ENCODE data around the gene PIK3R1. TPM values are rescaled to one million over a fixed set of nuclear protein-coding genes. Genes with fewer than 3 reads are reported as not detected.

Gene PIK3R1
- polyA plus RNA-seq, 3 donors = 77.7 to 90.2 (median 85.2) TPM

DNA sequence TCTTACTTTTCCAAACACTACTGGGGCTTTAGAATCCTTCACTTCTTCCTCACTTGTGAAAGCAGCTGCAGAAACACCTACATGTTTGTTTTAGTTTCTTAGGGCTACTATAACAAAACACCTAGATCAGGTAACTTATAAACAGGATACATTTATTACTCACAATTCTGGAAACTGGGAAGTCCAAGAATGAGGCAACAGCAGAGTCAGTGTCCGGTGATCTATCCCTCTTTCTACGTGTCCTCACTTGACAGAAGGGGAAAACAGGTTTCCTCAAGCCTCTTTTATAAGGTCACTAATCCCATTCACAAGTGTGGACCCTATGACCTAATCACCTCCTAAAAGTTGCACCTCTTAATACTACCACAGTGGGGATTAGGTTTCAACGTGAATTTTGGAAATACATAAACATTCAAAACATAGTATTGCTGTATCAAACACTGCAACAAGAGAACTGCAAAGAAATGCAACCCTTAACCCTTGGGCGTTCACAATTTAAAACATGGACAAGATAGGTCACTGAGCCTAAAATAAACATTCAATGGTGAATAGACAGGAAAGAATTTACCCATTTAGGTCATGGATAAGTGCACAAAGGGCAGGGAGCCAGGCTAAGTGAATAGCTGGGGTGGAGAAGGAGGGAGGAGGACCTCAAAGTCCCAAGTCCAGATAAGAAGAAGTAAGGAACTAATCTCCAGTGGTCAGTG lies 104.3 kb downstream of the PIK3R1 start:
- DNase-seq (ENCODE audit: low read depth in 3 of 3, low spot score in 2 of 3) = no peak

GRCh38 chr5:68320413-68320986 lies 104.9 kb downstream of the PIK3R1 start:
- DNase-seq (ENCODE audit: low read depth in 3 of 3, low spot score in 2 of 3) = no peak

- no peak for DNase-seq (ENCODE audit: low read depth in 3 of 3, low spot score in 2 of 3)
Observed at GRCh38 chr5:68325065-68325580, 109.6 kb downstream of the PIK3R1 start.

DNA sequence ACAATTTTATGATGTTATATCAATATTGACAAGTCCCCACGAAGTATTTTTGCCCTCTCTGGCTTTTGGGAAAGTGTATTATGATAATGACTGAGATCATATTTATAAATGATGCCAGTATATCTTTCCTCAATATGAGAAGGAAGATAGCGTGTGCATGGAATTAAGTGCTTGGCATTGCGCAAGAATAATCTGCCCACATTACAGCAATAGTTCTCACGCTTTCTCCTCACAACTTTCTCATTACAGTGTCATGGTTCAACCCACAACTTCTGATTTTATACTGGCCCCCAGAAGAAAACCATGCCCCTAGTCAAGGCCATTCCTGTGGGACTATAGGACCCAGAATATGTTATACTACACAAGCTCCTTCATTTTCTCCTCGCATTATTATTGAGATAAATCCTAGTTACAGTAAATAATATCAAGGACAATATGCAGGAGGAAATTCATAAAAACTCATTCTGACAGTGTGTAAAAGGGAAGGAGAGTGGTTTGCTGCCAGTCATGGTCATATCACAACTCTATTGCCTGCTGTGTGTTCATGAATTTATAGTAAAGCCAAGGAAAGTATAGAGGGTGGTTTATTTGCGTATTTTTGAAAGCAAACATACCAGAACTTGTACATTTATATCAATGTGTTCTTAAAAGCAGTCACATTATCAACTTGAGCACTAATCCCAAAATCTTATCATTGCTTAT lies 114.1 kb downstream of the PIK3R1 start:
- no peak for DNase-seq (ENCODE audit: low read depth in 3 of 3, low spot score in 2 of 3)

DNA sequence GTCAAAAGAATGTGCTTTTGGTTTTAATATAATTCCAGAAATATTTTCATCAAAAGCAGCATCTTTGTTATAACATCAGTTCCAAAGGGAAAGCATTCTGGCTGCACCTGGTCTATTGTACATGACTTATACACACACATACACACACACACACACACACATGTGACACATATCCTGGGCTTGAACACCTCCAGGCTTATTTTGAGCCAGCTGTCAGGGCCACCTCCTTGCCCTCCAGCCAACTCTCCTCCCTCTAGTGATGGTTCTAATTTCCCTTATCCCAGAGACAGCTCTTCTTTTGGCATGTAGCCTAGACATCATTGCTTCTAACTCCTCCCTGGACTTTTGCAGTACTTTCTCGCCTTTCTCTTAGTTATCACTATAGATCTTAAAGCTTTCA lies 115.0 kb downstream of the PIK3R1 start:
- DNase-seq (ENCODE audit: low read depth in 3 of 3, low spot score in 2 of 3) = no peak

DNA sequence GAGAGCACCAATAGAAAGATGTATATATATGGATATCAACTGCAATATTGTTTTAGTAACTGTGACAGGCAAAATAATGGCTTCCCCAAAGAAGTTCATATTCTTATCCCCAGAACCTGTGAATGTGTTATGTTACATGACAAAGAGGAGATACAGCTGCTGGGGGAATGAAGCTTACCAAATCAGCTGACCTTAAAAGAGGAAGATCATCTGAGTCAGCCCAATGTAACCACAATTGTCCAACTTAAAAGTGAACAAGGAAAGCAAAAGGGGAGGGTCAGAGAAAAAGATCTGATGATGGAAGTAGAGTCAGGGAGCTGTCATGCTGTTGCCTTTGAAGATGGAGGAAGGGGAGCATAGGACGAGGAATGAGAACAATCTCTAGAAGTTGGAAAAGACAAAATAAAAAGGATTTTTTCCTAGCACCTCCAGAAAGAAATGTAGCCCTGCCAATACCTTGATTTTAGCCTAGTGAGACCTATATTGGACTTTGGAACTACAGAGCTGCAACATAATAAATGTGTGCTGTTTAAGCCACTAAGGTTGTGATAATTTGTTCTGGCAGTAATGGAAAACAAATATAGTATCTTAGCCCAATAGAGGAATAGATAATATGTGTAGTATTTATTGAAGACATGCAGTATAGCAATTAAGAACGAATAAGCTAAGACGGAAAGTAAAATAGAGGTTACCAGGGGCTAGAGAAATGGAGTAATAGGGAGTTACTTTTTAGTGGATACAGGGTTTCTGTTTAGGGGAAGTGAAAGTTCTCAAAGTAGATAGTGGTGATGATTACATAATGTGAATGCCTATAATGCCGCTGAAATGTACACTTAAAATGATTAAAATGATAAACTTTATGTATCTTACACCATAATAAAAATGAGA lies 115.9 kb downstream of the PIK3R1 start:
- no peak for DNase-seq (ENCODE audit: low read depth in 3 of 3, low spot score in 2 of 3)

GRCh38 chr5:68332080-68332451 lies 116.5 kb downstream of the PIK3R1 start:
- no peak for DNase-seq (ENCODE audit: low read depth in 3 of 3, low spot score in 2 of 3)

GRCh38 chr5:68332556-68332955 lies 117.0 kb downstream of the PIK3R1 start:
- DNase-seq (ENCODE audit: low read depth in 3 of 3, low spot score in 2 of 3) = no peak

- DNase-seq (ENCODE audit: low read depth in 3 of 3, low spot score in 2 of 3) = no peak
Observed at GRCh38 chr5:68333649-68334552, 118.3 kb downstream of the PIK3R1 start.

DNA sequence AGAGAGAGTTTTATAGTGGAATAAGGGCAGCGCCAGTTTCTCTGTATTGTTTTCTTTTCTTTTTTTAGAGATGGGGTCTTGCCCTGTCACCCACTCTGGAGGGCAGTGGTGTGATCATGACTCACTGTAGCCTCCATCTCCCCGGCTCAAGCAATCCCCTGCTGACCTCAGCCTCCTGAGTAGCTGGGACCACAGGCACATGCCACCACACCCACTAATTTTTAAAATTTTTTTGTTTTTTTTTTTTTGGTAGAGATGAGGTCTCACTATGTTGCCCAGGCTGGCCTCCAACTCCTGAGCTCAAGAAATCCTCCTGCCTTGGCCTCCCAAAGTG lies 119.0 kb downstream of the PIK3R1 start:
- no peak for DNase-seq (ENCODE audit: low read depth in 3 of 3, low spot score in 2 of 3)

- no peak for DNase-seq (ENCODE audit: low read depth in 3 of 3, low spot score in 2 of 3)
Observed at GRCh38 chr5:68335075-68335474, 119.5 kb downstream of the PIK3R1 start.

GRCh38 chr5:68336200-68336599 lies 120.6 kb downstream of the PIK3R1 start:
- DNase-seq (ENCODE audit: low read depth in 3 of 3, low spot score in 2 of 3) = no peak

DNA sequence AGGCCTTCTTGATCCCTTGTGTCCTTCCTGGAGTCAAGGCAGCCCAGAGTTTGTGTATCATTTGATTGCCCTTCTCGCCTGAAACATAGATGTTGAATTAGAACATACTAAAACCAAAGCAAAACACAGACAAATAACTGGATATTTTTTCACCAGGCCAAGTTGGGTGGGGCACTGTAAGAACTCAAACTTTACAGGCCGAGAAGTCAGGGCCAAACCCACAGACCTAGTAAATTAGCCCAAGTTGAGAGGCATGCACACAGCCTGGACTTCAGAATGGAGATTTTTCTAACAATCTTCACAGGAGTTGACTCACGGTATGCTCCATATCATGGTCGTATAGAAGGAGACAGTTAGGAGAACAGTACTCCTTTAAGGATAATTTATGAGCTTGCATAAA lies 121.7 kb downstream of the PIK3R1 start:
- DNase-seq (ENCODE audit: low read depth in 3 of 3, low spot score in 2 of 3) = no peak

GRCh38 chr5:68339921-68340321 lies 124.4 kb downstream of the PIK3R1 start:
- DNase-seq (ENCODE audit: low read depth in 3 of 3, low spot score in 2 of 3) = no peak

DNA sequence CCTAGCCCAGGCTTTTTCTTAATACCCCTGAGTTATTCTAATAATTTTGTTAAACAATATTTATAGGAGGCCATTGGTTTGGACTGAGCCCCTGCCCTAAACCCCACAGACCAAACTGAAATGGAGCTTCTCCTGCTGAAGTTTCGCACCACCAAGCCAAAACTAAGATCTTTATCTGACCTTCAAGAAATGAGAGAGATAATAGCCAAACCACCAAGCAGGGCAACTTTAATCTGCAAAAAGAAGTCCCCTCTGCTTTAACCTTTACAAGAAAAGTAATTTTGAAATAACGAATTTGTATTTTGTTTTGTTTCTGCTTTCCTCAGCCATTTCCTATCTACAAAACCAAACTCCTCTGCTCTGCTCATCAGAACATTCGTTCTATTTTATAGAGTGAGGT lies 125.5 kb downstream of the PIK3R1 start:
- DNase-seq (ENCODE audit: low read depth in 3 of 3, low spot score in 2 of 3) = no peak

GRCh38 chr5:68342693-68343092 lies 127.1 kb downstream of the PIK3R1 start:
- DNase-seq (ENCODE audit: low read depth in 3 of 3, low spot score in 2 of 3) = no peak

DNA sequence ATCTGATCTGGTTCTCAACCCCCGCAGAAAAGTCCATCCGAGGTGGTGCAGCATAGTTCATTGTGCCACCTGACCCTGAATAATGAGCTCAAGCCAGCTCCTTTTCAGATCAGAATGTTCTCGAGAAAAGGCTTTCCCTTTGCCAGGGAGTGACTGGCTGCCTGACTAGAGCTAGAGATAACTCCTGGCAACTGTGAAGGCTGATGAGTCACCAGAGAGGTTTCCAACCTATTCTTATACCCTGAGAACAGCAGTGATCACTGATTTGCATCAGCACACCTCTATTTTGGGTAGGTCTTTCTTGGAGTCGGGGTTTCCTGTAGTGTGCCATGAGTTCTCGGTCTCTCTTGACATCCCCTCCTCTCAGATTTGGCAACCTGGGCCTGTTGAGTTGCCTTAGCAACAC lies 127.9 kb downstream of the PIK3R1 start:
- no peak for DNase-seq (ENCODE audit: low read depth in 3 of 3, low spot score in 2 of 3)

GRCh38 chr5:68344447-68345111 lies 129.0 kb downstream of the PIK3R1 start:
- no peak for DNase-seq (ENCODE audit: low read depth in 3 of 3, low spot score in 2 of 3)

DNA sequence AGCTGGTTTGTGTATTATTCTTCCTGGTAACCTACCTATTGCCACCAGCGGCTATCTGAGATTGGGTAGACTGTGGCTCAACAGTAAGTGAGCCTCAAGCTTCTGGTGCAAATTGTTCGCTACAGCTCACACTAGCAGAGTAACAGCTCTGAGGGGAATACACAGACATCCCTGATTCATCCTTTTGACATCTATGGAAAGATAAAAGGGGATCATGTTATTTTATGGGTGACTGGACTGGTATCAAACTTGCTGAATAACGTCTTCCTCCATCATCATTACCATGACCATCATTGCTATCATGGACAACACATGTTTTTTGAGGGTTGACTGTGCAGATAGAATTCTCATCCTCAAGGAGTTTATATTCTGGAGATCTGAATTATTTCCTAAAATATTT lies 129.6 kb downstream of the PIK3R1 start:
- no peak for DNase-seq (ENCODE audit: low read depth in 3 of 3, low spot score in 2 of 3)
